ENCODE data around the gene PTPRT.

- TF ChIP-seq EP300 (IDR thresholded peaks at IDR 0.05) = no peak
- no peak for TF ChIP-seq CTCF (IDR thresholded peaks at IDR 0.05)
- TF ChIP-seq POLR2AphosphoS5 (IDR thresholded peaks at IDR 0.05) = no peak
- no peak for TF ChIP-seq POLR2A (IDR thresholded peaks at IDR 0.05)
Observed at GRCh38 chr20:43202100-43202499, 12.4 kb upstream of the PTPRT start.

Data from suprapubic skin (tissue), 4 donors.